ENCODE measurements around the gene RHOG. TPM values are rescaled to one million over a fixed set of nuclear protein-coding genes. Genes with fewer than 3 reads are reported as not detected.

Gene RHOG
- total RNA-seq, 1 donor from 2014 or later = 6.6 TPM

- no peaks in the 10 kb centered on the region for H3K9me3 Mint-ChIP-seq (ENCODE audit: unreplicated experiment)
- no peak overlapping the region for H3K27ac Mint-ChIP-seq (ENCODE audit: unreplicated experiment)
- no peak overlapping the region for H3K4me3 Mint-ChIP-seq (ENCODE audit: unreplicated experiment)
- no peaks in the 10 kb centered on the region for H3K4me1 Mint-ChIP-seq (ENCODE audit: low read depth, unreplicated experiment)
- H3K36me3 Mint-ChIP-seq (ENCODE audit: unreplicated experiment) = no peaks in the 10 kb centered on the region
- H3K27me3 Mint-ChIP-seq (ENCODE audit: unreplicated experiment) = peaks cover 3% of the 10 kb centered on the region
- TF ChIP-seq CTCF (IDR thresholded peaks at IDR 0.05; ENCODE audit: partially characterized antibody, unreplicated experiment) = no peak
- DNase-seq = no peak
These were observed 19.6 kb upstream of the RHOG start for GRCh38 chr11:3860375-3860774.

GRCh38 chr11:3859373-3859881 lies 18.7 kb upstream of the RHOG start:
- no peaks in the 10 kb centered on the region for H3K9me3 Mint-ChIP-seq (ENCODE audit: unreplicated experiment)
- TF ChIP-seq CTCF (IDR thresholded peaks at IDR 0.05; ENCODE audit: partially characterized antibody, unreplicated experiment) = no peak
- H3K36me3 Mint-ChIP-seq (ENCODE audit: unreplicated experiment) = no peaks in the 10 kb centered on the region
- no peak overlapping the region for H3K27ac Mint-ChIP-seq (ENCODE audit: unreplicated experiment)
- no peaks in the 10 kb centered on the region for H3K4me1 Mint-ChIP-seq (ENCODE audit: low read depth, unreplicated experiment)
- DNase-seq = no peak
- H3K27me3 Mint-ChIP-seq (ENCODE audit: unreplicated experiment) = peaks cover 3% of the 10 kb centered on the region
- no peak overlapping the region for H3K4me3 Mint-ChIP-seq (ENCODE audit: unreplicated experiment)

- TF ChIP-seq CTCF (IDR thresholded peaks at IDR 0.05; ENCODE audit: partially characterized antibody, unreplicated experiment) = no peak
- no peak overlapping the region for H3K27ac Mint-ChIP-seq (ENCODE audit: unreplicated experiment)
- no peaks in the 10 kb centered on the region for H3K4me1 Mint-ChIP-seq (ENCODE audit: low read depth, unreplicated experiment)
- no peaks in the 10 kb centered on the region for H3K36me3 Mint-ChIP-seq (ENCODE audit: unreplicated experiment)
- no peak overlapping the region for H3K4me3 Mint-ChIP-seq (ENCODE audit: unreplicated experiment)
- H3K27me3 Mint-ChIP-seq (ENCODE audit: unreplicated experiment) = peaks cover 3% of the 10 kb centered on the region
- no peaks in the 10 kb centered on the region for H3K9me3 Mint-ChIP-seq (ENCODE audit: unreplicated experiment)
- no peak for DNase-seq
These were observed 16.9 kb upstream of the RHOG start for GRCh38 chr11:3857628-3858027.

- Mint-ChIP-seq H3K36me3 (ENCODE audit: unreplicated experiment) (no peaks in the 10 kb centered on the region), H3K27ac (ENCODE audit: unreplicated experiment) (no peak overlapping the region), H3K4me3 (ENCODE audit: unreplicated experiment) (peak overlapping the region; percentile 87), H3K27me3 (ENCODE audit: unreplicated experiment) (peaks cover 3% of the 10 kb centered on the region), H3K4me1 (ENCODE audit: low read depth, unreplicated experiment) (no peaks in the 10 kb centered on the region), H3K9me3 (ENCODE audit: unreplicated experiment) (no peaks in the 10 kb centered on the region)
- no peak for TF ChIP-seq CTCF (IDR thresholded peaks at IDR 0.05; ENCODE audit: partially characterized antibody, unreplicated experiment)
- no peak for DNase-seq
These were observed 16.2 kb upstream of the RHOG start for GRCh38 chr11:3856856-3857553.

GRCh38 chr11:3855808-3856491 lies 15.2 kb upstream of the RHOG start:
- Mint-ChIP-seq H3K36me3 (ENCODE audit: unreplicated experiment) (no peaks in the 10 kb centered on the region), H3K27ac (ENCODE audit: unreplicated experiment) (no peak overlapping the region), H3K4me3 (ENCODE audit: unreplicated experiment) (peak overlapping the region; percentile 87), H3K27me3 (ENCODE audit: unreplicated experiment) (peaks cover 3% of the 10 kb centered on the region), H3K9me3 (ENCODE audit: unreplicated experiment) (no peaks in the 10 kb centered on the region), H3K4me1 (ENCODE audit: low read depth, unreplicated experiment) (no peaks in the 10 kb centered on the region)
- DNase-seq = peak; percentile 54
- TF ChIP-seq CTCF (IDR thresholded peaks at IDR 0.05; ENCODE audit: partially characterized antibody, unreplicated experiment) = no peak

All from glutamatergic neuron (in vitro differentiated cells).